ENCODE data around the gene DNMT3A.
A peak's percentile ranks its signal among the peaks of the same experiment; 100 is the strongest.

Gene DNMT3A

GRCh38 chr2:25373269-25373981 lies 31.7 kb upstream of the DNMT3A start:
- DNase-seq (ENCODE audit: low read depth in 2 of 2), result no peak

- no peak for DNase-seq (ENCODE audit: low read depth in 2 of 2)
Observed at GRCh38 chr2:25372405-25373268, 30.9 kb upstream of the DNMT3A start.

- no peak for DNase-seq (ENCODE audit: low read depth in 2 of 2)
Observed at GRCh38 chr2:25371253-25372241, 29.8 kb upstream of the DNMT3A start.

GRCh38 chr2:25369876-25370275 lies 28.2 kb upstream of the DNMT3A start:
- DNase-seq (ENCODE audit: low read depth in 2 of 2), result no peak

- no peak for DNase-seq (ENCODE audit: low read depth in 2 of 2)
Observed at GRCh38 chr2:25369439-25369838, 27.7 kb upstream of the DNMT3A start.

GRCh38 chr2:25368660-25369059 lies 26.9 kb upstream of the DNMT3A start:
- DNase-seq (ENCODE audit: low read depth in 2 of 2), result peak; percentile 61

- no peak for DNase-seq (ENCODE audit: low read depth in 2 of 2)
Observed at GRCh38 chr2:25367296-25367695, 25.6 kb upstream of the DNMT3A start.

GRCh38 chr2:25366629-25367028 lies 24.9 kb upstream of the DNMT3A start:
- DNase-seq (ENCODE audit: low read depth in 2 of 2), result no peak

- no peak for DNase-seq (ENCODE audit: low read depth in 2 of 2)
Observed at GRCh38 chr2:25365241-25365640, 23.5 kb upstream of the DNMT3A start.

- no peak for DNase-seq (ENCODE audit: low read depth in 2 of 2)
Observed at GRCh38 chr2:25363733-25364132, 22.0 kb upstream of the DNMT3A start.

- no peak for DNase-seq (ENCODE audit: low read depth in 2 of 2)
Observed at GRCh38 chr2:25362434-25363145, 20.9 kb upstream of the DNMT3A start.

- DNase-seq (ENCODE audit: low read depth in 2 of 2), result peak; percentile 75 to 76
Observed at GRCh38 chr2:25362049-25362433, 20.3 kb upstream of the DNMT3A start.

GRCh38 chr2:25361261-25362048 lies 19.7 kb upstream of the DNMT3A start:
- no peak for DNase-seq (ENCODE audit: low read depth in 2 of 2)

- DNase-seq (ENCODE audit: low read depth in 2 of 2), result no peak
Observed at GRCh38 chr2:25358836-25359235, 17.1 kb upstream of the DNMT3A start.

GRCh38 chr2:25358249-25358815 lies 16.6 kb upstream of the DNMT3A start:
- no peak for DNase-seq (ENCODE audit: low read depth in 2 of 2)

GRCh38 chr2:25356088-25356487 lies 14.4 kb upstream of the DNMT3A start:
- no peak for DNase-seq (ENCODE audit: low read depth in 2 of 2)

GRCh38 chr2:25355270-25355669 lies 13.5 kb upstream of the DNMT3A start:
- no peak for DNase-seq (ENCODE audit: low read depth in 2 of 2)

GRCh38 chr2:25354116-25354515 lies 12.4 kb upstream of the DNMT3A start:
- no peak for DNase-seq (ENCODE audit: low read depth in 2 of 2)

- DNase-seq (ENCODE audit: low read depth in 2 of 2), result peak; percentile 34
Observed at GRCh38 chr2:25349397-25349796, 7.7 kb upstream of the DNMT3A start.

- no peak for DNase-seq (ENCODE audit: low read depth in 2 of 2)
Observed at GRCh38 chr2:25347846-25348245, 6.1 kb upstream of the DNMT3A start.

Data from fibroblast of skin of left biceps (primary cell).